HepG2 (cell line): Measurements from ENCODE around the gene FAM53B. TPM values are rescaled to one million over a fixed set of nuclear protein-coding genes. Genes with fewer than 3 reads are reported as not detected.
A peak's percentile ranks its signal among the peaks of the same experiment; 100 is the strongest.

Experiments
- ATF3 ChIP-seq: sonication (generic); formaldehyde crosslinking; IDR thresholded peaks from 2 replicates; pipeline ENCODE4 v1.4.0; 2020; ENCODE audit warnings: missing genetic modification reagents
- CEBPB ChIP-seq: IDR thresholded peaks from 2 replicates; pipeline ENCODE4 v1.6.1; 2011; ENCODE audit warnings: low read depth, low read length, improper control_type of control experiment, borderline replicate concordance
- CENPBD1 ChIP-seq: sonication (generic); formaldehyde crosslinking; IDR thresholded peaks from 2 replicates; pipeline ENCODE4 v1.8.0; 2022; ENCODE audit warnings: missing genetic modification reagents, low read depth, mild to moderate bottlenecking, borderline replicate concordance
- FOXP4 ChIP-seq: sonication (generic); formaldehyde crosslinking; IDR thresholded peaks from 2 replicates; pipeline ENCODE4 v1.4.0; 2020; ENCODE audit warnings: missing genetic modification reagents
- GFI1 ChIP-seq: sonication (generic); formaldehyde crosslinking; IDR thresholded peaks from 2 replicates; pipeline ENCODE4 v1.5.0; 2020; ENCODE audit warnings: missing genetic modification reagents, mild to moderate bottlenecking, borderline replicate concordance
- GRHL1 ChIP-seq: sonication (generic); formaldehyde crosslinking; conservative IDR thresholded peaks from 2 replicates; pipeline ENCODE4 v1.8.0; 2022; ENCODE audit warnings: missing genetic modification reagents
- HMG20B ChIP-seq: conservative IDR thresholded peaks from 2 replicates; pipeline ENCODE4 v1.6.1; 2016; ENCODE audit warnings: missing genetic modification reagents, missing compliant biosample characterization
- KDM1A ChIP-seq: IDR thresholded peaks from 2 replicates; pipeline ENCODE4 v1.6.1; 2016; ENCODE audit warnings: missing compliant biosample characterization
- MED1 ChIP-seq: sonication (generic); formaldehyde crosslinking; IDR thresholded peaks from 2 replicates; pipeline ENCODE4 v1.4.0; 2020; ENCODE audit warnings: missing genetic modification reagents
- MEF2D ChIP-seq: sonication (generic); formaldehyde crosslinking; IDR thresholded peaks from 2 replicates; pipeline ENCODE4 v1.5.1; 2020; ENCODE audit warnings: mild to moderate bottlenecking, missing genetic modification reagents
- MTERF4 ChIP-seq: sonication (generic); formaldehyde crosslinking; IDR thresholded peaks from 2 replicates; pipeline ENCODE4 v1.8.0; 2023; ENCODE audit warnings: mild to moderate bottlenecking, missing genetic modification reagents
- NFYC ChIP-seq: IDR thresholded peaks from 2 replicates; pipeline ENCODE4 v1.6.1; 2016; ENCODE audit warnings: missing genetic modification reagents, missing compliant biosample characterization
- NR3C1 ChIP-seq: sonication (generic); formaldehyde crosslinking; IDR thresholded peaks from 2 replicates; pipeline ENCODE4 v1.4.0; 2020; ENCODE audit warnings: missing genetic modification reagents
- NRL ChIP-seq: sonication (generic); formaldehyde crosslinking; IDR thresholded peaks from 2 replicates; pipeline ENCODE4 v1.5.0; 2020; ENCODE audit warnings: missing genetic modification reagents, mild to moderate bottlenecking, moderate library complexity, borderline replicate concordance
- STAG1 ChIP-seq: sonication (generic); formaldehyde crosslinking; IDR thresholded peaks from 2 replicates; pipeline ENCODE4 v1.4.0; 2020; ENCODE audit warnings: missing genetic modification reagents
- ZBTB10 ChIP-seq: sonication (generic); formaldehyde crosslinking; IDR thresholded peaks from 2 replicates; pipeline ENCODE4 v1.4.0; 2020; ENCODE audit warnings: missing genetic modification reagents, borderline replicate concordance
- ZBTB8A ChIP-seq: sonication (generic); formaldehyde crosslinking; IDR thresholded peaks from 2 replicates; pipeline ENCODE4 v1.4.0; 2020; ENCODE audit warnings: mild to moderate bottlenecking, low read depth, missing genetic modification reagents, borderline replicate concordance
- ZGPAT ChIP-seq: IDR thresholded peaks from 2 replicates; pipeline ENCODE4 v1.6.1; 2016; ENCODE audit warnings: mild to moderate bottlenecking
- polyA plus RNA-seq, 8 experiments: library from polyadenylated mRNA; depleted of rRNA in 3 of 8; stranded (reverse) in 7 of 8; unstranded in 1 of 8; fragments of >200 nt; fragmentation: Illumina TruSeq in 4 of 8; extraction: Trizol in 4 of 8; gene quantifications; 2 replicates each; pipeline versions ENCODE4 v1.2.1 to v1.2.3, GENCODE V29; 2011 to 2016; ENCODE audit warnings: low read depth in 4 of 8, missing spikeins in 1 of 8, mixed read lengths in 1 of 8; ENCODE audit not compliant: insufficient read depth in 1 of 8
- total RNA-seq, 5 experiments: library from RNA; depleted of rRNA; stranded (reverse); fragments of >200 nt; fragmentation: Illumina TruSeq; extraction: Trizol; gene quantifications; 2 replicates each; pipeline ENCODE4 v1.2.3, GENCODE V29; 2016; ENCODE audit warnings: low read depth in 1 of 5

FAM53B gene
- total and polyA plus RNA-seq, 2 of the 13 experiments (the other 11 are each of a cell fraction or from before 2014, with no cell fraction given): 6.4 to 19.3 TPM

GRCh38 chr10:124605856-124606812 lies 138.0 kb downstream of the FAM53B start (continued):
- no peak for TF ChIP-seq NRL (CRISPR knock-in tag)
- no peak for TF ChIP-seq ATF3 (CRISPR knock-in tag)
- TF ChIP-seq STAG1: no peak
- no peak for TF ChIP-seq NR3C1 (CRISPR knock-in tag)
- TF ChIP-seq NFYC (CRISPR knock-in tag): no peak
- TF ChIP-seq MED1 (CRISPR knock-in tag): peak; percentile 50; the same call in 1 of the 2 replicates
- TF ChIP-seq ZGPAT (CRISPR knock-in tag): peak; percentile 41; the same call in 1 of the 2 replicates
- peak; percentile 16; the same call in 1 of the 2 replicates for TF ChIP-seq FOXP4 (CRISPR knock-in tag)
- no peak for TF ChIP-seq ZBTB8A (CRISPR knock-in tag)
- no peak for TF ChIP-seq HMG20B (CRISPR knock-in tag)
- no peak for TF ChIP-seq ZBTB10 (CRISPR knock-in tag)
- TF ChIP-seq MEF2D (CRISPR knock-in tag): no peak
- TF ChIP-seq CENPBD1 (CRISPR knock-in tag): no peak
- peak; percentile 81; the same call in 1 of the 2 replicates for TF ChIP-seq MTERF4
- TF ChIP-seq GRHL1 (CRISPR knock-in tag): no peak
- no peak for TF ChIP-seq CEBPB
- no peak for TF ChIP-seq GFI1 (CRISPR knock-in tag)
- no peak for TF ChIP-seq KDM1A
